ENCODE measurements around the gene GCDH.
"Not testable (repeated sequence)": the region's sequence is repeated elsewhere in the genome, so short reads cannot be mapped to it uniquely, and the experiment has no call there.

Gene GCDH

GRCh38 chr19:12890787-12891552 is at the start of gene GCDH:
TSS of gene GCDH (plus strand) at chr19:12891160. CDS start at chr19:12891305, 145 bp downstream.
- DNase-seq (ENCODE audit: low spot score) = peak; percentile 99

- no peak for DNase-seq (ENCODE audit: low spot score)
Observed at GRCh38 chr19:12842511-12842910, 48.4 kb upstream of the GCDH start.

- DNase-seq (ENCODE audit: low spot score) = no peak
Observed at GRCh38 chr19:12843328-12843727, 47.6 kb upstream of the GCDH start.

- DNase-seq (ENCODE audit: low spot score) = no peak
Observed at GRCh38 chr19:12843999-12844732, 46.8 kb upstream of the GCDH start.

GRCh38 chr19:12846613-12847012 is 44.3 kb upstream of the GCDH start:
- not testable (repeated sequence) for DNase-seq (ENCODE audit: low spot score)

GRCh38 chr19:12847159-12848139 is 43.5 kb upstream of the GCDH start:
- DNase-seq (ENCODE audit: low spot score) = peak; percentile 95

GRCh38 chr19:12856653-12857052 is 34.3 kb upstream of the GCDH start:
- no peak for DNase-seq (ENCODE audit: low spot score)

- DNase-seq (ENCODE audit: low spot score) = no peak
Observed at GRCh38 chr19:12858041-12858928, 32.7 kb upstream of the GCDH start.

GRCh38 chr19:12859546-12859945 is 31.4 kb upstream of the GCDH start:
- no peak for DNase-seq (ENCODE audit: low spot score)

- DNase-seq (ENCODE audit: low spot score) = no peak
Observed at GRCh38 chr19:12864143-12864542, 26.8 kb upstream of the GCDH start.

- no peak for DNase-seq (ENCODE audit: low spot score)
Observed at GRCh38 chr19:12864721-12865715, 25.9 kb upstream of the GCDH start.

GRCh38 chr19:12865746-12866415 is 25.1 kb upstream of the GCDH start:
- DNase-seq (ENCODE audit: low spot score) = no peak

GRCh38 chr19:12866416-12867119 is 24.4 kb upstream of the GCDH start:
- DNase-seq (ENCODE audit: low spot score) = no peak

GRCh38 chr19:12867120-12868099 is 23.6 kb upstream of the GCDH start:
- peak; percentile 93 for DNase-seq (ENCODE audit: low spot score)

GRCh38 chr19:12868540-12869112 is 22.3 kb upstream of the GCDH start:
- peak; percentile 65 for DNase-seq (ENCODE audit: low spot score)

GRCh38 chr19:12871681-12872080 is 19.3 kb upstream of the GCDH start:
- no peak for DNase-seq (ENCODE audit: low spot score)

- DNase-seq (ENCODE audit: low spot score) = no peak
Observed at GRCh38 chr19:12872255-12872654, 18.7 kb upstream of the GCDH start.
